Measurements from ENCODE around the gene SPINK4. TPM values are rescaled to one million over a fixed set of nuclear protein-coding genes. Genes with fewer than 3 reads are reported as not detected.
A peak's percentile ranks its signal among the peaks of the same experiment; 100 is the strongest.

The SPINK4 gene
- polyA plus RNA-seq, 1 donor (not counting 4 experiments of a cell fraction or from before 2014, with no cell fraction given), result not detected

DNA sequence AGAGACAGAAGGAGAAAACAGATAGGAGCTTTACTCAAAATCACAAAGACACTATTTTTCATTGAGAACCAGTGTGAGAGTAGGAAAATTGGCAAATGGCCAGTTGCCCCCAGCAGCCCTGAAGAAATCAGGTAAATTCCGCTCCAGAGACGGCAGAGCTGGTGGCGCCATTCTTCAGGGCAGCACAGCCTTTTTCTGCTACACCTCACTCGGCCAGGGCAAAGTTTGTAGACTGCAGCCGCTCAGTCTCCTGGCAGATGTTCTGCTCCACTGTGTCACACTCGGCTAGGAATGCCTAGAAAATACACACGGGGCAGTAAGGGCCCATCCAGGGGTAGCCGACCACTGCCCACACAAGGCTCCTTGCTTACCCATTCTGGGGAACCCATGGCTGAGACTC, 15.0 kb downstream of the SPINK4 start:
- H3K9me3 ChIP-seq (ENCODE audit: control insufficient read depth, low read depth, low read length), result no peaks in the 10 kb centered on the region
- H3K9me1 ChIP-seq (ENCODE audit: control insufficient read depth, extremely low read depth, insufficient read depth, low read length), result no peaks in the 10 kb centered on the region
- H4K20me1 ChIP-seq (ENCODE audit: control insufficient read depth, extremely low read depth, insufficient read depth, low read length), result no peaks in the 10 kb centered on the region
- dilution Hi-C loops (cut with MboI; ENCODE audit: extremely low pct_ligation_motif_present, low sequenced_read_pairs), result no loop called here
- peaks cover 22% of the 10 kb centered on the region for H3K4me1 ChIP-seq (ENCODE audit: control insufficient read depth, extremely low read depth, insufficient read depth, low read length)
- no peak overlapping the region for H2AFZ ChIP-seq (ENCODE audit: control insufficient read depth, low read length)
- H3K4me3 ChIP-seq (ENCODE audit: control insufficient read depth in 2 of 3, extremely low read depth in 1 of 3, insufficient read depth in 2 of 3, low read depth in 1 of 3, low read length in 3 of 3), result no peak overlapping the region
- H3K4me2 ChIP-seq (ENCODE audit: control insufficient read depth, extremely low read depth, insufficient read depth, low read depth, low read length), result no peak overlapping the region
- H3K9ac ChIP-seq (ENCODE audit: control insufficient read depth, extremely low read depth, insufficient read depth, low read length), result no peak overlapping the region
- H3K36me3 ChIP-seq (ENCODE audit: control insufficient read depth in 2 of 2, extremely low read depth in 1 of 2, insufficient read depth in 2 of 2, low read length in 2 of 2), result peaks cover 29 to 45% of the 10 kb centered on the region in 2 experiments
- H3K27ac ChIP-seq (ENCODE audit: control insufficient read depth, insufficient read depth, low read length), result no peak overlapping the region
- no peak for TF ChIP-seq EZH2 (IDR thresholded peaks at IDR 0.05; ENCODE audit: low read length)
- TF ChIP-seq, protein P1, sequence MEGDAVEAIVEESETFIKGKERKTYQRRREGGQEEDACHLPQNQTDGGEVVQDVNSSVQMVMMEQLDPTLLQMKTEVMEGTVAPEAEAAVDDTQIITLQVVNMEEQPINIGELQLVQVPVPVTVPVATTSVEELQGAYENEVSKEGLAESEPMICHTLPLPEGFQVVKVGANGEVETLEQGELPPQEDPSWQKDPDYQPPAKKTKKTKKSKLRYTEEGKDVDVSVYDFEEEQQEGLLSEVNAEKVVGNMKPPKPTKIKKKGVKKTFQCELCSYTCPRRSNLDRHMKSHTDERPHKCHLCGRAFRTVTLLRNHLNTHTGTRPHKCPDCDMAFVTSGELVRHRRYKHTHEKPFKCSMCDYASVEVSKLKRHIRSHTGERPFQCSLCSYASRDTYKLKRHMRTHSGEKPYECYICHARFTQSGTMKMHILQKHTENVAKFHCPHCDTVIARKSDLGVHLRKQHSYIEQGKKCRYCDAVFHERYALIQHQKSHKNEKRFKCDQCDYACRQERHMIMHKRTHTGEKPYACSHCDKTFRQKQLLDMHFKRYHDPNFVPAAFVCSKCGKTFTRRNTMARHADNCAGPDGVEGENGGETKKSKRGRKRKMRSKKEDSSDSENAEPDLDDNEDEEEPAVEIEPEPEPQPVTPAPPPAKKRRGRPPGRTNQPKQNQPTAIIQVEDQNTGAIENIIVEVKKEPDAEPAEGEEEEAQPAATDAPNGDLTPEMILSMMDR (optimal IDR thresholded peaks at IDR 0.05 in 1 of 3, IDR thresholded peaks at IDR 0.05 in 1 of 3, conservative IDR thresholded peaks at IDR 0.05 in 1 of 3; ENCODE audit: extremely low read depth in 1 of 3, insufficient read depth in 2 of 3, low read length in 3 of 3), result no peak
- FAIRE-seq (no peak), DNase-seq (ENCODE audit: low read depth, low spot score) (no peak)
- H3K79me2 ChIP-seq (ENCODE audit: control insufficient read depth, insufficient read depth, low read length), result peaks cover 2% of the 10 kb centered on the region
- H3K27me3 ChIP-seq (ENCODE audit: control insufficient read depth, extremely low read depth, insufficient read depth, low read length), result no peaks in the 10 kb centered on the region

DNA sequence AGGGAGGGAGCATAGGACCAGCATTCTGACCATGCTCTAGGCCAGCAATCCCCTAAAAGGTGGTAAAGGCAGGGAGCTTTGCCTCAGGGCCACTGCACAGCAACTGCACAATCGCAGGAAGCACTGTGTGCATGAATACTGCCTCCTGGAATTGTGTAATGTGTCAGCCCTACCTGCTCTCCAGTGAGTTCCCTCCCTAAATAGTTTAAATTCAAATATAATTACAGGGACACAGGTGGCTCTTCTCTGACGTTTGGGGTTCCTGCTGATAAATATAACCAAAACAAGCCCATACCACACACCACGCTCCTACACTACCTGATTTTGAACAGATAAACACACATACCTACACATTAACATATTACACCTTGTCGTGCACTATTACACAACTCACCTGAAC, 15.5 kb downstream of the SPINK4 start:
- no peak overlapping the region for H3K4me2 ChIP-seq (ENCODE audit: control insufficient read depth, extremely low read depth, insufficient read depth, low read depth, low read length)
- TF ChIP-seq, protein P1 (optimal IDR thresholded peaks at IDR 0.05 in 1 of 3, IDR thresholded peaks at IDR 0.05 in 1 of 3, conservative IDR thresholded peaks at IDR 0.05 in 1 of 3; ENCODE audit: extremely low read depth in 1 of 3, insufficient read depth in 2 of 3, low read length in 3 of 3), result no peak
- no peak for TF ChIP-seq EZH2 (IDR thresholded peaks at IDR 0.05; ENCODE audit: low read length)
- peaks cover 17% of the 10 kb centered on the region for H3K4me1 ChIP-seq (ENCODE audit: control insufficient read depth, extremely low read depth, insufficient read depth, low read length)
- no peaks in the 10 kb centered on the region for H3K9me1 ChIP-seq (ENCODE audit: control insufficient read depth, extremely low read depth, insufficient read depth, low read length)
- H3K36me3 ChIP-seq (ENCODE audit: control insufficient read depth in 2 of 2, extremely low read depth in 1 of 2, insufficient read depth in 2 of 2, low read length in 2 of 2), result peaks cover 34 to 49% of the 10 kb centered on the region in 2 experiments
- H3K27me3 ChIP-seq (ENCODE audit: control insufficient read depth, extremely low read depth, insufficient read depth, low read length), result no peaks in the 10 kb centered on the region
- FAIRE-seq (no peak), DNase-seq (ENCODE audit: low read depth, low spot score) (no peak)
- no peaks in the 10 kb centered on the region for H3K9me3 ChIP-seq (ENCODE audit: control insufficient read depth, low read depth, low read length)
- H3K79me2 ChIP-seq (ENCODE audit: control insufficient read depth, insufficient read depth, low read length), result peaks cover 2% of the 10 kb centered on the region
- peak overlapping the region; percentile 16 for H3K27ac ChIP-seq (ENCODE audit: control insufficient read depth, insufficient read depth, low read length)
- no peaks in the 10 kb centered on the region for H4K20me1 ChIP-seq (ENCODE audit: control insufficient read depth, extremely low read depth, insufficient read depth, low read length)
- dilution Hi-C loops (cut with MboI; ENCODE audit: extremely low pct_ligation_motif_present, low sequenced_read_pairs), result no loop called here
- no peak overlapping the region for H3K9ac ChIP-seq (ENCODE audit: control insufficient read depth, extremely low read depth, insufficient read depth, low read length)
- no peak overlapping the region for H3K4me3 ChIP-seq (ENCODE audit: control insufficient read depth in 2 of 3, extremely low read depth in 1 of 3, insufficient read depth in 2 of 3, low read depth in 1 of 3, low read length in 3 of 3)
- no peak overlapping the region for H2AFZ ChIP-seq (ENCODE audit: control insufficient read depth, low read length)
